ENCODE results near the gene TSPAN31.

GRCh38 chr12:57796996-57797395, 52.2 kb downstream of the TSPAN31 start:
- TF ChIP-seq CTCF (IDR thresholded peaks at IDR 0.05; ENCODE audit: borderline replicate concordance, extremely low read depth, low read length, poor library complexity, severe bottlenecking), result no peak
- TF ChIP-seq EZH2 (IDR thresholded peaks at IDR 0.05; ENCODE audit: borderline replicate concordance, low read depth, low read length, severe bottlenecking), result no peak

All from DND-41 (cell line).